Activated B cell treated with CpG ODN at 0.5 μM for 24 hours (primary cell): Measurements from ENCODE around the gene SLC5A6. TPM values are rescaled to one million over a fixed set of nuclear protein-coding genes. Genes with fewer than 3 reads are reported as not detected.
"Not testable (repeated sequence)": the region's sequence is repeated elsewhere in the genome, so short reads cannot be mapped to it uniquely, and the experiment has no call there.

Source experiments
- ATAC-seq: fragments of 200-7000 bp; cut with Tn5 transposase; one replicate; pipeline ENCODE4 v1.10.0; 2021; ENCODE audit warnings: low read depth, mild to moderate bottlenecking, moderate library complexity
- CTCF ChIA-PET: fragments of 350-600 bp; sonication (Branson Sonifier 250); formaldehyde crosslinking; loops from one replicate; lab custom pipeline; 2021; ENCODE audit warnings: antibody characterized with exemption; lab: Charles Lee
- POLR2A ChIA-PET: fragments of 350-600 bp; sonication (Branson Sonifier 250); formaldehyde crosslinking; loops from one replicate; lab custom pipeline; 2021; ENCODE audit warnings: antibody characterized with exemption; lab: Charles Lee
- DNase-seq: peaks from one replicate; pipeline ENCODE4 v3.0.0; 2022
- H3K27ac Mint-ChIP-seq: one replicate; pipeline ENCODE4 v1.8.0; 2020; ENCODE audit warnings: mixed read lengths
- H3K27me3 Mint-ChIP-seq: one replicate; pipeline ENCODE4 v1.8.0; 2021; ENCODE audit warnings: mixed read lengths
- H3K36me3 Mint-ChIP-seq: one replicate; pipeline ENCODE4 v1.8.0; 2021; ENCODE audit warnings: low read depth, mixed read lengths
- H3K4me1 Mint-ChIP-seq: one replicate; pipeline ENCODE4 v1.8.0; 2021; ENCODE audit warnings: mixed read lengths
- H3K4me3 Mint-ChIP-seq: one replicate; pipeline ENCODE4 v1.8.0; 2020; ENCODE audit warnings: mild to moderate bottlenecking, mixed read lengths
- H3K9me3 Mint-ChIP-seq: one replicate; pipeline ENCODE4 v1.8.0; 2020; ENCODE audit warnings: mixed read lengths
- intact Hi-C: fragments of 100-400 bp; cut with micrococcal nuclease; formaldehyde crosslinking; loops from one replicate; pipeline ENCODE4 v1.15.1; 2024
- total RNA-seq: library from RNA; stranded (reverse); gene quantifications from 2 replicates; pipeline ENCODE4 v1.2.3, GENCODE V29; 2022
- TF ChIP-seq, protein P1 (sequence below): fragments of 200-600 bp; IDR thresholded peaks from one replicate; pipeline ENCODE4 v1.8.0; 2022; ENCODE audit warnings: antibody characterized with exemption, mild to moderate bottlenecking

SLC5A6 gene
- total RNA-seq, 1 donor from 2014 or later = 69.9 TPM

DNA sequence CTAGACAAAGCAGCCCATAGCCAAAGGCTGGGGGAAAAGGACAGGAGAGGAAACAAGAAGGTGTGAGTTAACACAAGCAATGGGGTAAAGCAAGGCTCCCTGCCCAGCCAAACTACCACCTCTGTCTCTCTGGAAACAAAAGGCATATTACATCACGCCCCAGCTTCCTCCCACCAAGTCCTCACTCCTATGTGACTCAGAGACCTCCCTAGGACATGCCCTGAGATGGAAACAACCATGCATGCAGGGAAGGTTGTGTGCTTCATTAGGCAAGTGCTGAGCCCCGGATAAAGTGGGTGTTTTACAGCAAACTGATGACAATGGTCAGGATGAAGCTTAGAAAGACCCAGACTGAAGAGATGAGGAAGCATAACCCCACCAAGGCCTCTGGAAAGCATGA lies 9.2 kb downstream of the SLC5A6 start:
- no peaks in the 10 kb centered on the region for H3K9me3 Mint-ChIP-seq
- H3K27me3 Mint-ChIP-seq = no peaks in the 10 kb centered on the region
- intact Hi-C loops = no loop called here
- ChIA-PET POLR2A (interaction anchor here (2.1 kb wide), 1 partner anchor 9 kb away, joined by 6 read pairs; the partner anchor contains the start of genes ATRAID and SLC5A6), CTCF (no interaction called here)
- no peak overlapping the region for H3K4me3 Mint-ChIP-seq
- H3K27ac Mint-ChIP-seq = no peak overlapping the region
- DNase-seq (no peak), ATAC-seq (no peak)
- no peaks in the 10 kb centered on the region for H3K4me1 Mint-ChIP-seq
- TF ChIP-seq, protein P1, sequence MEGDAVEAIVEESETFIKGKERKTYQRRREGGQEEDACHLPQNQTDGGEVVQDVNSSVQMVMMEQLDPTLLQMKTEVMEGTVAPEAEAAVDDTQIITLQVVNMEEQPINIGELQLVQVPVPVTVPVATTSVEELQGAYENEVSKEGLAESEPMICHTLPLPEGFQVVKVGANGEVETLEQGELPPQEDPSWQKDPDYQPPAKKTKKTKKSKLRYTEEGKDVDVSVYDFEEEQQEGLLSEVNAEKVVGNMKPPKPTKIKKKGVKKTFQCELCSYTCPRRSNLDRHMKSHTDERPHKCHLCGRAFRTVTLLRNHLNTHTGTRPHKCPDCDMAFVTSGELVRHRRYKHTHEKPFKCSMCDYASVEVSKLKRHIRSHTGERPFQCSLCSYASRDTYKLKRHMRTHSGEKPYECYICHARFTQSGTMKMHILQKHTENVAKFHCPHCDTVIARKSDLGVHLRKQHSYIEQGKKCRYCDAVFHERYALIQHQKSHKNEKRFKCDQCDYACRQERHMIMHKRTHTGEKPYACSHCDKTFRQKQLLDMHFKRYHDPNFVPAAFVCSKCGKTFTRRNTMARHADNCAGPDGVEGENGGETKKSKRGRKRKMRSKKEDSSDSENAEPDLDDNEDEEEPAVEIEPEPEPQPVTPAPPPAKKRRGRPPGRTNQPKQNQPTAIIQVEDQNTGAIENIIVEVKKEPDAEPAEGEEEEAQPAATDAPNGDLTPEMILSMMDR = no peak
- peaks cover 84% of the 10 kb centered on the region for H3K36me3 Mint-ChIP-seq

DNA sequence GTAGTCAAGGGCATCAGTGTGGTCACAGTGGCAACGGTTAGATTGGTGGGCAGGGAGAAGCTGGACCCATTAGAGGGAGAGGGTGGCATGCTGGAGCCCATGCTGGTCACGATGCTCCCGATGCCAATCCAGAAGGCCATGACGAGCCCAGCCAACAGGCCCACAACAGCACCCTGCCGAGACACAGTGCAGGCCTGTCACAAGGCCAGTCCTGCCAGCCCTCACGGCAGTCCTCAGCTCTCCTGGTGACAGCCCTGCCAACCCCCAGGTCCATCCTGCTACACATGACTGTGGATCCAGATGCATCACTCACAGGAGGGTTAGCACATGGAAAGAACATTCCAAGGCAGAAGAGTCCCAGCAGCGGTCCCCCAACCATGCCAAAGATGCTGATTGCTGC lies 10.4 kb downstream of the SLC5A6 start:
- peaks cover 73% of the 10 kb centered on the region for H3K36me3 Mint-ChIP-seq

GRCh38 chr2:27199241-27199640 lies 12.8 kb downstream of the SLC5A6 start:
- ChIA-PET CTCF (no interaction called here), POLR2A (interaction anchor here (1.3 kb wide), 1 partner anchor 9 kb away, joined by 3 read pairs; no protein-coding TSS in a partner anchor)
- H3K36me3 Mint-ChIP-seq = peaks cover 48% of the 10 kb centered on the region
- ATAC-seq (no peak), DNase-seq (no peak)
- TF ChIP-seq, protein P1 = no peak
- no peaks in the 10 kb centered on the region for H3K9me3 Mint-ChIP-seq
- H3K27ac Mint-ChIP-seq = no peak overlapping the region
- no peaks in the 10 kb centered on the region for H3K27me3 Mint-ChIP-seq
- no peaks in the 10 kb centered on the region for H3K4me1 Mint-ChIP-seq
- H3K4me3 Mint-ChIP-seq = no peak overlapping the region
- intact Hi-C loops = no loop called here

More for the DNA sequence above, 10.4 kb downstream of the SLC5A6 start:
- no peaks in the 10 kb centered on the region for H3K4me1 Mint-ChIP-seq
- H3K27ac Mint-ChIP-seq = no peak overlapping the region
- ChIA-PET POLR2A (interaction anchor here (2.1 kb wide), 1 partner anchor 10 kb away, joined by 6 read pairs; the partner anchor contains the start of genes ATRAID and SLC5A6), CTCF (no interaction called here)
- TF ChIP-seq, protein P1 = no peak
- no peak for ATAC-seq
- no peak overlapping the region for H3K4me3 Mint-ChIP-seq
- intact Hi-C loops = no loop called here
- DNase-seq = no peak
- H3K27me3 Mint-ChIP-seq = no peaks in the 10 kb centered on the region
- H3K9me3 Mint-ChIP-seq = no peaks in the 10 kb centered on the region

- TF ChIP-seq, protein P1 = no peak
- H3K27me3 Mint-ChIP-seq = no peaks in the 10 kb centered on the region
- H3K27ac Mint-ChIP-seq = no peak overlapping the region
- H3K4me3 Mint-ChIP-seq = no peak overlapping the region
- H3K4me1 Mint-ChIP-seq = no peaks in the 10 kb centered on the region
- POLR2A ChIA-PET = no interaction called here
- peaks cover 42% of the 10 kb centered on the region for H3K36me3 Mint-ChIP-seq
- CTCF ChIA-PET = no interaction called here
- DNase-seq = no peak
- no peak for ATAC-seq
- intact Hi-C loops = no loop called here
- no peaks in the 10 kb centered on the region for H3K9me3 Mint-ChIP-seq
These were observed 13.4 kb downstream of the SLC5A6 start for GRCh38 chr2:27198627-27199026.

DNA sequence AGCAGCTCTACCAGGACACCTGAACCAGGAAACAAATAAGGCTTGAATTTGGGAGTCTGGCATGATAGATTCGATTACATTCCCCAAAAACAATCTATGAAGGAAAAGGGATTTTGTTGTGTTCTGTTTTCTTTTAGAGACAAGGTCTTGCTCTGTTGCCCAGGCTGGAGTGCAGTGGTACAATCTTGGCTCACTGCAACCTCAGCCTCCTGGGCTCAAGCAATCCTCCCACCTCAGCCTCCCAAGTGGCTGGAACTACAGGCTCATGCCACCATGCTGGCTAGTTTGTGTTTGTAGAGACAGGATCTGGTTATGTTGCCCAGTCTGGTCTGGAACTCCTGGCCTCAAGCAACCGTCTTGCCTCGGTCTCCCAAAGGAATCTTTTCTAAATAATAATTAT lies 14.0 kb downstream of the SLC5A6 start:
- H3K36me3 Mint-ChIP-seq = peaks cover 37% of the 10 kb centered on the region
- CTCF ChIA-PET, DNase-seq, ATAC-seq, H3K27me3 Mint-ChIP-seq, H3K4me3 Mint-ChIP-seq, H3K27ac Mint-ChIP-seq, H3K9me3 Mint-ChIP-seq, intact Hi-C loops, POLR2A ChIA-PET, H3K4me1 Mint-ChIP-seq: not testable (repeated sequence)

GRCh38 chr2:27195799-27196198 lies 16.3 kb downstream of the SLC5A6 start:
- POLR2A ChIA-PET, H3K27me3 Mint-ChIP-seq, H3K4me3 Mint-ChIP-seq, ATAC-seq, CTCF ChIA-PET, H3K27ac Mint-ChIP-seq, H3K9me3 Mint-ChIP-seq, intact Hi-C loops, H3K4me1 Mint-ChIP-seq, DNase-seq: not testable (repeated sequence)
- peaks cover 20% of the 10 kb centered on the region for H3K36me3 Mint-ChIP-seq
